Pancreas (tissue), 10 donors: Measurements from ENCODE around the gene SSNA1. TPM values are rescaled to one million over a fixed set of nuclear protein-coding genes. Genes with fewer than 3 reads are reported as not detected.

Experiments
- ATAC-seq, 4 donors: fragments of 200-7000 bp; cut with Tn5 transposase; one replicate each; pipeline versions ENCODE4 v1.8.0 to v1.9.1; 2020; ENCODE audit warnings: mild to moderate bottlenecking in 4 of 4, moderate library complexity in 4 of 4
- DNase-seq, 6 donors: peaks; one replicate each; pipeline ENCODE4 v3.0.0-alpha.2; 2020
- FAIRE-seq: peaks from 2 replicates; lab custom pipeline; 2012; peaks lifted over from hg19 to GRCh38; lab: Jason Lieb, UNC
- H3K27ac ChIP-seq, 4 donors: fragments of 200-600 bp; sonication (generic); 1 replicate in 3 of 4; 2 replicates in 1 of 4; pipeline versions ENCODE4 v1.5.0 to v1.8.0; 2020
- H3K27me3 ChIP-seq, 4 donors: fragments of 200-600 bp; one replicate each; pipeline ENCODE4 v1.8.0; 2021
- H3K36me3 ChIP-seq, 3 donors: fragments of 200-600 bp; sonication (generic) in 1 of 3; one replicate each; pipeline versions ENCODE4 v1.5.0 to v1.8.0; 2020 to 2021
- H3K4me1 ChIP-seq, 3 donors: fragments of 200-600 bp; one replicate each; pipeline ENCODE4 v1.8.0; 2021
- H3K4me3 ChIP-seq, 4 donors: fragments of 200-600 bp; sonication (generic) in 2 of 4; one replicate each; pipeline versions ENCODE4 v1.5.0 to v1.8.0; 2020 to 2021
- H3K9me3 ChIP-seq, 4 donors: fragments of 200-600 bp; one replicate each; pipeline ENCODE4 v1.8.0; 2021
- CTCF ChIP-seq, 4 donors: fragments of 200-600 bp; sonication (generic) in 3 of 4; IDR thresholded peaks; one replicate each; pipeline versions ENCODE4 v1.5.0 to v1.8.0; 2021; ENCODE audit warnings: antibody characterized with exemption in 4 of 4
- WGBS, 2 donors: extraction: QIAGEN DNeasy Blood & Tissue Kit; methylation state at CpG; one replicate each; pipeline ENCODE4 v1.1.7; 2013; 5-methylcytosine and 5-hydroxymethylcytosine counted together
- intact Hi-C, 3 donors: fragments of 100-400 bp; cut with DNase I; formaldehyde crosslinking; loops; one replicate each; pipeline versions ENCODE4 v1.11.1 to v1.14.2; 2022
- polyA plus RNA-seq, 2 donors: library from polyadenylated mRNA; stranded (reverse); fragments of 200-250 nt; gene quantifications; one replicate each; pipeline ENCODE4 v1.2.3, GENCODE V29; 2013
- total RNA-seq, 6 donors: library from RNA; stranded (reverse); fragmentation: NEBNext Ultra II Directional in 4 of 6; extraction: Animal tissue kit (Norgen Biotek cat#: 25700) in 4 of 6; gene quantifications; one replicate each; pipeline versions ENCODE4 v1.2.1 to v1.2.4, GENCODE V29; 2021 to 2023
- donor health status: healthy with polysubstance abuse.
- donor health status: DM: no; HTN: no; CAD: no; lungs with moderate emphysema.
- donor health status: DM: no; HTN: no; CAD: no.
- donor health status: control.
- donor health status: control.
- donor health status: Bipolar disorder and iron deficiency.
- donor health status: DM: yes; HTN: yes; CAD: no.
- donor health status: DM: no; HTN: no; CAD: no.
- donor health status: DM: no; HTN: no; CAD: no.
- donor health status: DM: yes; HTN: yes; CAD: no.

The SSNA1 gene
- total and polyA plus RNA-seq, 8 donors = 30.8 to 81.0 (median 41.1) TPM

GRCh38 chr9:137164370-137165249, 23.9 kb upstream of the SSNA1 start:
- Histone ChIP-seq H3K4me1 (peaks cover under 1 to 16% (median 14%) of the 10 kb centered on the region in 3 donors), H3K36me3 (no peaks in the 10 kb centered on the region), H3K9me3 (no peaks in the 10 kb centered on the region), H3K27ac (no peak overlapping the region), H3K4me3 (no peak overlapping the region), H3K27me3 (peaks cover 0 to 10% (median 2%) of the 10 kb centered on the region in 4 donors)
- intact Hi-C loops = no loop called here
- 79 to 88% methylated on average over 31 to 34 of the region's 34 CpGs for WGBS, 2 donors
- DNase-seq = no peak
- no peak for ATAC-seq
- no peak for FAIRE-seq
- no peak for TF ChIP-seq CTCF (IDR thresholded peaks at IDR 0.05)

GRCh38 chr9:137165250-137165836, 23.1 kb upstream of the SSNA1 start:
- ATAC-seq = no peak
- intact Hi-C loops = no loop called here
- Histone ChIP-seq H3K27ac (no peak overlapping the region), H3K4me1 (peaks cover 6 to 21% (median 18%) of the 10 kb centered on the region in 3 donors), H3K4me3 (no peak overlapping the region), H3K36me3 (no peaks in the 10 kb centered on the region), H3K9me3 (no peaks in the 10 kb centered on the region), H3K27me3 (peaks cover 0 to 10% (median 2%) of the 10 kb centered on the region in 4 donors)
- 85 to 91% methylated on average over 31 to 32 of the region's 32 CpGs for WGBS, 2 donors
- no peak for DNase-seq
- no peak for FAIRE-seq
- no peak for TF ChIP-seq CTCF (IDR thresholded peaks at IDR 0.05)

DNA sequence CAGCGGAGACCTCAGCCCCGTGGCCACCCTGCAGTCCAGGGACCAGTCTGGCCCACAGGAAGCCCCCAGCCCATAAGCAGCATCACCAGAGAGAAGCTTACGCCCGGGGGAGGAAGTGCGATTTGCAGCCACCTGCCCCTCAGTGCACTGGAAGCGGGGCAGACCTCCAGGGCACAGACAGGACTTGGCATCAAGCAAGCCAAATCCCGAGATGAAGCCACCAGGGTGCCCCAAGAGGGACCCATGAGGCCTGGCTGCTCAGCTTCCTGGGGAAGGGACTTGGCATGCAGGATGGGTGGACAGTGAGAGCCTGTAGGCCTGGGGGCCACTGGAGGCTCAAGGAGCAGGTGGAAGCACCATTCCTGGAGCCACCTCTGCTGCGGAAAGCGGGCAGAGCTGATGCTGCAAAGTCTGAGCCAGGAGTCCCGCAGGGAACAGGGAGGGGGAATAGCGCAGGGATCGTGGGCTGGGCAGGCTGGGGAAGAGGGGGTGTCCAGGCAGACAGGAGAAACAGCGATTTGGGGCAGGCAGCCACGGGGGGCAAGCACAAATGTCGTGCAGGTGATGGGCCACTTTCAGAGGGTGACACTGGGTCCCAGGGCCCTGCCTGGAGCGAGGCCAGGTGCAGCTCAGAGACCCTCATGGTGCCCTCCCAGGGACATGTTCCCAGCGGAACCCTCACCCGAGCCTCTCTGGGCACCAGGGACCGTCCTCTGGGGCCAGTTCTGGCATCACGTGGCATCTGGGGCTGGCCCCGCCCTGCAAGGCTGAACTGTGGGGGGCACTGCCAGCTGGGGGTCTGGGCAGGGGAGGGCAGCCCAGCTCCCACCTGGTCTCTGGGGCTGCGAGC, 21.9 kb upstream of the SSNA1 start:
- H3K4me1 ChIP-seq = peaks cover 6 to 21% (median 18%) of the 10 kb centered on the region in 3 donors
- no peaks in the 10 kb centered on the region for H3K9me3 ChIP-seq
- intact Hi-C loops = no loop called here
- H3K27ac ChIP-seq = no peak overlapping the region
- no peak overlapping the region for H3K4me3 ChIP-seq
- peaks cover 0 to 4% (median 2%) of the 10 kb centered on the region in 4 donors for H3K27me3 ChIP-seq
- ATAC-seq = no peak
- DNase-seq = no peak
- FAIRE-seq = no peak
- no peak for TF ChIP-seq CTCF (IDR thresholded peaks at IDR 0.05)
- no peaks in the 10 kb centered on the region for H3K36me3 ChIP-seq
- WGBS, 2 donors = 76% methylated on average over 21 to 22 of the region's 22 CpGs

DNA sequence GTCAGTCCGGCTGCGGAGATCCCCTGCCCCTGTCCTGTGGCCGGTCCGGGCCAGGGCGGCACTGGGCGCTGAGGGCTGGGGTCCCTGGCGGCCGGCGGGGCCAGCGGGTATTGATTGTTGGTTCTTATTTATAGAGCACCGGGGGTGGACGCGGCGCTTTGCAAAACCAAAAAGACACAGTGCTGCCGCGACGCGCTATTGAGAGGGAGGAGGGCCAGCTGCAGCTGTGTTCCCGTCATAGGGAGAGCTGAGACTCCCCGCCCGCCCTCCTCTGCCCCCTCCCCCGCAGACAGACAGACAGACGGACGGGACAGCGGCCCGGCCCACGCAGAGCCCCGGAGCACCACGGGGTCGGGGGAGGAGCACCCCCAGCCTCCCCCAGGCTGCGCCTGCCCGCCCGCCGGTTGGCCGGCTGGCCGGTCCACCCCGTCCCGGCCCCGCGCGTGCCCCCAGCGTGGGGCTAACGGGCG, 21.2 kb upstream of the SSNA1 start:
- H3K27ac ChIP-seq = no peak overlapping the region
- H3K9me3 ChIP-seq = no peaks in the 10 kb centered on the region
- peaks cover 6 to 21% (median 15%) of the 10 kb centered on the region in 3 donors for H3K4me1 ChIP-seq
- intact Hi-C loops = no loop called here
- DNase-seq (no peak), ATAC-seq (no peak), FAIRE-seq (no peak)
- 22 to 27% methylated on average over 25 to 44 of the region's 44 CpGs for WGBS, 2 donors
- TF ChIP-seq CTCF (IDR thresholded peaks at IDR 0.05) = no peak
- H3K27me3 ChIP-seq = peaks cover 0 to 4% (median under 1%) of the 10 kb centered on the region in 4 donors
- H3K4me3 ChIP-seq = peak overlapping the region in 1 of 4 donors; percentile 47
- no peaks in the 10 kb centered on the region for H3K36me3 ChIP-seq
